ENCODE measurements around the gene FOXO3B. TPM values are rescaled to one million over a fixed set of nuclear protein-coding genes. Genes with fewer than 3 reads are reported as not detected.
A peak's percentile ranks its signal among the peaks of the same experiment; 100 is the strongest.
"Not testable (repeated sequence)": the region's sequence is repeated elsewhere in the genome, so short reads cannot be mapped to it uniquely, and the experiment has no call there.

FOXO3B gene
- total and polyA plus RNA-seq, 10 of the 15 experiments (the other 5 are each of a cell fraction or from before 2014, with no cell fraction given): 0.05 to 1.3 (median 0.79) TPM

DNA sequence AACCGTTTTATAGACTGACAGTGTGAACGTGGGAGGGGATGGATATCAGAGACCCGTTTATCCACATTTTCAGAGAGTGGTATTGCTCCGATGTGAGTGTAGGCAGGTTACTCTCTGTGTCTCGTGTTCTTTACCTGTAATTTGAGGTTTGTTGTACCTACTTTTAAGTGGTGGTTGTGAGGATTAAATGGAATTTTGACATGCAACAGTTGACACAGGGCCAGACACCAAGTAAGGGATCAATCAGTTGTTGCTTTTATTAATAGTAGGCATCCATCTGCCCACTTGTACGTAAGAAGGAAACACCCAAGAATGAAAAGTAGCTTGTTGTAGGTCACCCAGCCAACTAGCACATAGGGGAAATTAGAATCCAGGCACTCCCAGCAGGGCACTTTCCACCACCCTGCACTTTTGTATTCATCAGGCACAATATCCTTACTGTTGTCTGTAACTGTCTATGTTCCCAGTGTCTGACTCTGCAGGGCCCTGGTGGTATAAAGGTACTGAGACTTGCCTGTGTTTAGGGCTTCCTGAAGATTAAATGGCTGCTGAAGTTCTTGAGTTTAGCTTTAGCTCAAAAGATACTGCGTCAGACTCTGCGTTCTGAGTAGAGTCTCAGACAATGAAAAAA, 16.5 kb upstream of the FOXO3B start:
- SMC1A ChIA-PET (ENCODE audit: uncharacterized antibody, unreplicated experiment); DNase-seq (ENCODE audit: low read depth, low spot score); FAIRE-seq; BruUV-seq (replicated peaks); intact Hi-C loops (cut with micrococcal nuclease; ENCODE audit: unreplicated experiment); ATAC-seq; H3K27ac ChIP-seq (ENCODE audit: control insufficient read depth, insufficient read depth); H3K27me3 ChIP-seq (replicated peaks in 1 of 2; ENCODE audit: control insufficient read depth in 2 of 2, insufficient read depth in 2 of 2, low read length in 1 of 2); POLR2A ChIA-PET; H3K4me1 ChIP-seq (ENCODE audit: control insufficient read depth, insufficient read depth, low read length); H3K79me2 ChIP-seq (ENCODE audit: control insufficient read depth, insufficient read depth, low read length); RAD21 ChIA-PET (ENCODE audit: unreplicated experiment); H3K9me3 ChIP-seq (replicated peaks; ENCODE audit: control insufficient read depth, insufficient read depth, low read length); in situ Hi-C loops (cut with MboI); H4K20me1 ChIP-seq (ENCODE audit: control insufficient read depth, insufficient read depth); H3K36me3 ChIP-seq (ENCODE audit: control insufficient read depth in 2 of 2, insufficient read depth in 2 of 2, low read length in 1 of 2): not testable (repeated sequence)
- CTCF ChIA-PET: interaction anchor here (0.6 kb wide), 1 partner anchor 727 kb away, joined by 3 read pairs; the partner anchor contains the start of gene TOM1L2
- peak overlapping the region; percentile 79 for H3K4me2 ChIP-seq (ENCODE audit: control insufficient read depth, insufficient read depth)
- peak overlapping the region; percentile 80 for H3K4me3 ChIP-seq
- WGBS (ENCODE audit: insufficient coverage, insufficient replicate concordance, low lambda C conversion rate, missing lambda C conversion rate): 60% methylated on average over 8 of the region's 8 CpGs
- H2AFZ ChIP-seq (ENCODE audit: control insufficient read depth, low read depth, low read length): peak overlapping the region; percentile 83
- H3K9ac ChIP-seq (ENCODE audit: control insufficient read depth, insufficient read depth, low read length): peak overlapping the region; percentile 18; the same call in 1 of the 2 replicates

DNA sequence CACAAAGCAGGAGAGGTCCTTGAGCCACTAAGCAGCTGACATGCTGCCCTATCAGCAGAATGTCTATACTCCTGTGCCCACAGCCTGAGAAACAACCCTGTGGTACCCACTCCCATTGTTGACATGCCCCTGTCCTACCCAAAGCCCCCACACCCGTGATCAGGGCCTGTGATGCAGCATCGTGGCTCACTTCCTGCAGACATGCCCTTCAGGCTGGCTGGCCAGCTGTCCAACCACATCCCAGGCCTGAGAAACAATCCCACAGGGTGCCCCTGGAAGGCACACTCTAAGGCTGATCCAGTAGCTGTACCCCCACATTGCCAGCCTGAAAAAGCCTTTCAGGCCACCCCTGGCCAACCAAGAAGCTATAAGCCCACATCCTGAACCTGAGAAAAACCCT, 13.0 kb upstream of the FOXO3B start:
- H3K27me3 ChIP-seq (replicated peaks in 1 of 2; ENCODE audit: control insufficient read depth in 2 of 2, insufficient read depth in 2 of 2, low read length in 1 of 2); H3K27ac ChIP-seq (ENCODE audit: control insufficient read depth, insufficient read depth); DNase-seq (ENCODE audit: low read depth, low spot score); H3K36me3 ChIP-seq (ENCODE audit: control insufficient read depth in 2 of 2, insufficient read depth in 2 of 2, low read length in 1 of 2); ATAC-seq; POLR2A ChIA-PET; in situ Hi-C loops (cut with MboI); SMC1A ChIA-PET (ENCODE audit: uncharacterized antibody, unreplicated experiment); H4K20me1 ChIP-seq (ENCODE audit: control insufficient read depth, insufficient read depth); H3K9me3 ChIP-seq (replicated peaks; ENCODE audit: control insufficient read depth, insufficient read depth, low read length); RAD21 ChIA-PET (ENCODE audit: unreplicated experiment); FAIRE-seq; CTCF ChIA-PET; H3K4me1 ChIP-seq (ENCODE audit: control insufficient read depth, insufficient read depth, low read length); H3K4me2 ChIP-seq (ENCODE audit: control insufficient read depth, insufficient read depth); H3K79me2 ChIP-seq (ENCODE audit: control insufficient read depth, insufficient read depth, low read length); BruUV-seq (replicated peaks); H3K4me3 ChIP-seq; H2AFZ ChIP-seq (ENCODE audit: control insufficient read depth, low read depth, low read length); intact Hi-C loops (cut with micrococcal nuclease; ENCODE audit: unreplicated experiment); H3K9ac ChIP-seq (ENCODE audit: control insufficient read depth, insufficient read depth, low read length): not testable (repeated sequence)
- WGBS (ENCODE audit: insufficient coverage, insufficient replicate concordance, low lambda C conversion rate, missing lambda C conversion rate): 3% methylated on average over 2 of the region's 2 CpGs

DNA sequence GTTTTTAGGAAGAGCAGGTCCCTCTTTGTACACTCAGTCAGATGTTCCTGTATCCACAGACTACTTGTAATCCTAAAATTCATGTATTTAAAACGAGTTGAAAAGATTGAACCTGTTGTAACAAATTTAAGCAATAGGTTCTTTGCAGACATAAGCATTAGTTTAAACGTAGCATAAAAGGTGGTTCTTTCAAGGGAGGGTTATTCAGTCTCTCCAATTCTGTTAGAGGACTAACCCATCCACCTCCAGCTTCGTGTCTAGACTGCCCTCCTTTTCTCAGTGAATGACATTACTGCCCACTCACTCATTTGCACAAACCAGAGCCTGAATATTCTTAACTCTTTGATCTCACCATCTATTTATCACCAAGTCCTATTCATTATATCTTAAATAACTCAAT, 554 bp upstream of the FOXO3B start:
- BruUV-seq (replicated peaks); H3K4me3 ChIP-seq; H3K4me2 ChIP-seq (ENCODE audit: control insufficient read depth, insufficient read depth); CTCF ChIA-PET; H3K9me3 ChIP-seq (replicated peaks; ENCODE audit: control insufficient read depth, insufficient read depth, low read length); H3K27ac ChIP-seq (ENCODE audit: control insufficient read depth, insufficient read depth); DNase-seq (ENCODE audit: low read depth, low spot score); intact Hi-C loops (cut with micrococcal nuclease; ENCODE audit: unreplicated experiment); H3K79me2 ChIP-seq (ENCODE audit: control insufficient read depth, insufficient read depth, low read length); in situ Hi-C loops (cut with MboI); SMC1A ChIA-PET (ENCODE audit: uncharacterized antibody, unreplicated experiment); H2AFZ ChIP-seq (ENCODE audit: control insufficient read depth, low read depth, low read length); H3K36me3 ChIP-seq (ENCODE audit: control insufficient read depth in 2 of 2, insufficient read depth in 2 of 2, low read length in 1 of 2); POLR2A ChIA-PET; H3K4me1 ChIP-seq (ENCODE audit: control insufficient read depth, insufficient read depth, low read length); H3K9ac ChIP-seq (ENCODE audit: control insufficient read depth, insufficient read depth, low read length); H3K27me3 ChIP-seq (replicated peaks in 1 of 2; ENCODE audit: control insufficient read depth in 2 of 2, insufficient read depth in 2 of 2, low read length in 1 of 2); H4K20me1 ChIP-seq (ENCODE audit: control insufficient read depth, insufficient read depth); RAD21 ChIA-PET (ENCODE audit: unreplicated experiment): not testable (repeated sequence)
- ATAC-seq (peak; percentile 40; the same call in 2 of the 3 replicates), FAIRE-seq (peak; percentile 83)
- WGBS (ENCODE audit: insufficient coverage, insufficient replicate concordance, low lambda C conversion rate, missing lambda C conversion rate): 0% methylated on average over 2 of the region's 3 CpGs

- ATAC-seq; DNase-seq (ENCODE audit: low read depth, low spot score); H3K4me1 ChIP-seq (ENCODE audit: control insufficient read depth, insufficient read depth, low read length); H3K36me3 ChIP-seq (ENCODE audit: control insufficient read depth in 2 of 2, insufficient read depth in 2 of 2, low read length in 1 of 2); H3K4me3 ChIP-seq; FAIRE-seq; SMC1A ChIA-PET (ENCODE audit: uncharacterized antibody, unreplicated experiment); H3K9me3 ChIP-seq (replicated peaks; ENCODE audit: control insufficient read depth, insufficient read depth, low read length); in situ Hi-C loops (cut with MboI); H2AFZ ChIP-seq (ENCODE audit: control insufficient read depth, low read depth, low read length); H3K9ac ChIP-seq (ENCODE audit: control insufficient read depth, insufficient read depth, low read length); CTCF ChIA-PET; intact Hi-C loops (cut with micrococcal nuclease; ENCODE audit: unreplicated experiment); BruUV-seq (replicated peaks); H3K27ac ChIP-seq (ENCODE audit: control insufficient read depth, insufficient read depth); RAD21 ChIA-PET (ENCODE audit: unreplicated experiment); H3K4me2 ChIP-seq (ENCODE audit: control insufficient read depth, insufficient read depth); H4K20me1 ChIP-seq (ENCODE audit: control insufficient read depth, insufficient read depth); POLR2A ChIA-PET; H3K79me2 ChIP-seq (ENCODE audit: control insufficient read depth, insufficient read depth, low read length); H3K27me3 ChIP-seq (replicated peaks in 1 of 2; ENCODE audit: control insufficient read depth in 2 of 2, insufficient read depth in 2 of 2, low read length in 1 of 2): not testable (repeated sequence)
- 98% methylated on average over 18 of the region's 29 CpGs for WGBS (ENCODE audit: insufficient coverage, insufficient replicate concordance, low lambda C conversion rate, missing lambda C conversion rate)
Measured at GRCh38 chr17:18677381-18677780, 4.7 kb downstream of the FOXO3B start.

All from GM12878 (cell line).